ENCODE results near the gene CENPVL2. TPM values are rescaled to one million over a fixed set of nuclear protein-coding genes. Genes with fewer than 3 reads are reported as not detected.
"Not testable (repeated sequence)": the region's sequence is repeated elsewhere in the genome, so short reads cannot be mapped to it uniquely, and the experiment has no call there.

CENPVL2 gene
- total RNA-seq (ENCODE audit: unreplicated experiment): not detected
- long read RNA-seq: 0 reads

GRCh38 chrX:51682720-51683062, at the start of gene CENPVL2:
CENPVL2 (minus strand) TSS chrX:51682831; CDS start chrX:51682831, 0 bp downstream.
- DNase-seq; H3K27me3 Mint-ChIP-seq (ENCODE audit: unreplicated experiment); H3K4me1 Mint-ChIP-seq (ENCODE audit: low read depth, unreplicated experiment): not testable (repeated sequence)

GRCh38 chrX:51728202-51728601, 45.6 kb upstream of the CENPVL2 start:
- Mint-ChIP-seq H3K27ac (ENCODE audit: unreplicated experiment) (no peak overlapping the region), H3K4me3 (ENCODE audit: unreplicated experiment) (no peak overlapping the region), H3K9me3 (ENCODE audit: unreplicated experiment) (no peaks in the 10 kb centered on the region), H3K27me3 (ENCODE audit: unreplicated experiment) (no peaks in the 10 kb centered on the region), H3K4me1 (ENCODE audit: low read depth, unreplicated experiment) (no peaks in the 10 kb centered on the region), H3K36me3 (ENCODE audit: unreplicated experiment) (no peaks in the 10 kb centered on the region)
- DNase-seq: no peak
- TF ChIP-seq CTCF (IDR thresholded peaks at IDR 0.05; ENCODE audit: partially characterized antibody, unreplicated experiment): no peak

More at GRCh38 chrX:51682720-51683062, at the start of gene CENPVL2:
- not testable (repeated sequence) for H3K36me3 Mint-ChIP-seq (ENCODE audit: unreplicated experiment); H3K4me3 Mint-ChIP-seq (ENCODE audit: unreplicated experiment); H3K27ac Mint-ChIP-seq (ENCODE audit: unreplicated experiment); H3K9me3 Mint-ChIP-seq (ENCODE audit: unreplicated experiment)

- H3K36me3 Mint-ChIP-seq (ENCODE audit: unreplicated experiment); H3K27ac Mint-ChIP-seq (ENCODE audit: unreplicated experiment); H3K4me1 Mint-ChIP-seq (ENCODE audit: low read depth, unreplicated experiment); H3K4me3 Mint-ChIP-seq (ENCODE audit: unreplicated experiment); DNase-seq; H3K27me3 Mint-ChIP-seq (ENCODE audit: unreplicated experiment); H3K9me3 Mint-ChIP-seq (ENCODE audit: unreplicated experiment): not testable (repeated sequence)
Measured at GRCh38 chrX:51712943-51713647, 30.5 kb upstream of the CENPVL2 start.

GRCh38 chrX:51710277-51711164, 27.9 kb upstream of the CENPVL2 start, which contains the start of gene CENPVL1:
CENPVL1 (plus strand) TSS chrX:51710512; CDS start chrX:51710512, 0 bp downstream.
- H3K36me3 Mint-ChIP-seq (ENCODE audit: unreplicated experiment); DNase-seq: not testable (repeated sequence)

GRCh38 chrX:51697397-51697796, 14.8 kb upstream of the CENPVL2 start:
- Mint-ChIP-seq H3K27me3 (ENCODE audit: unreplicated experiment) (peaks cover 2% of the 10 kb centered on the region), H3K9me3 (ENCODE audit: unreplicated experiment) (no peaks in the 10 kb centered on the region), H3K4me1 (ENCODE audit: low read depth, unreplicated experiment) (no peaks in the 10 kb centered on the region), H3K36me3 (ENCODE audit: unreplicated experiment) (peaks cover 4% of the 10 kb centered on the region), H3K27ac (ENCODE audit: unreplicated experiment) (no peak overlapping the region), H3K4me3 (ENCODE audit: unreplicated experiment) (no peak overlapping the region)
- no peak for DNase-seq
- TF ChIP-seq CTCF (IDR thresholded peaks at IDR 0.05; ENCODE audit: partially characterized antibody, unreplicated experiment): no peak

More at GRCh38 chrX:51710277-51711164, 27.9 kb upstream of the CENPVL2 start, which contains the start of gene CENPVL1:
- H3K4me1 Mint-ChIP-seq (ENCODE audit: low read depth, unreplicated experiment); H3K27me3 Mint-ChIP-seq (ENCODE audit: unreplicated experiment); H3K4me3 Mint-ChIP-seq (ENCODE audit: unreplicated experiment); H3K9me3 Mint-ChIP-seq (ENCODE audit: unreplicated experiment); H3K27ac Mint-ChIP-seq (ENCODE audit: unreplicated experiment): not testable (repeated sequence)

GRCh38 chrX:51694254-51694653, 11.6 kb upstream of the CENPVL2 start:
- no peaks in the 10 kb centered on the region for H3K4me1 Mint-ChIP-seq (ENCODE audit: low read depth, unreplicated experiment)
- H3K27ac Mint-ChIP-seq (ENCODE audit: unreplicated experiment): no peak overlapping the region
- no peak overlapping the region for H3K4me3 Mint-ChIP-seq (ENCODE audit: unreplicated experiment)
- peaks cover 4% of the 10 kb centered on the region for H3K36me3 Mint-ChIP-seq (ENCODE audit: unreplicated experiment)
- TF ChIP-seq CTCF (IDR thresholded peaks at IDR 0.05; ENCODE audit: partially characterized antibody, unreplicated experiment): no peak
- no peaks in the 10 kb centered on the region for H3K9me3 Mint-ChIP-seq (ENCODE audit: unreplicated experiment)
- DNase-seq: no peak
- peaks cover 2% of the 10 kb centered on the region for H3K27me3 Mint-ChIP-seq (ENCODE audit: unreplicated experiment)

GRCh38 chrX:51681808-51682719, 567 bp downstream of the CENPVL2 start:
- H3K27me3 Mint-ChIP-seq (ENCODE audit: unreplicated experiment); H3K4me3 Mint-ChIP-seq (ENCODE audit: unreplicated experiment); H3K9me3 Mint-ChIP-seq (ENCODE audit: unreplicated experiment); DNase-seq; H3K36me3 Mint-ChIP-seq (ENCODE audit: unreplicated experiment); H3K27ac Mint-ChIP-seq (ENCODE audit: unreplicated experiment); H3K4me1 Mint-ChIP-seq (ENCODE audit: low read depth, unreplicated experiment): not testable (repeated sequence)

- not testable (repeated sequence) for DNase-seq; H3K9me3 Mint-ChIP-seq (ENCODE audit: unreplicated experiment); H3K4me1 Mint-ChIP-seq (ENCODE audit: low read depth, unreplicated experiment); H3K4me3 Mint-ChIP-seq (ENCODE audit: unreplicated experiment); H3K27me3 Mint-ChIP-seq (ENCODE audit: unreplicated experiment); H3K27ac Mint-ChIP-seq (ENCODE audit: unreplicated experiment); H3K36me3 Mint-ChIP-seq (ENCODE audit: unreplicated experiment)
Measured at GRCh38 chrX:51679689-51680433, 2.8 kb downstream of the CENPVL2 start.
